Neutrophil (primary cell): ENCODE measurements around the gene KCNQ1.

ENCODE experiments used
- H3K27ac ChIP-seq: fragments of 200-600 bp; sonication (generic); 2 replicates; pipeline ENCODE4 v1.5.1; 2016; ENCODE audit warnings: mild to moderate bottlenecking, moderate library complexity
- H3K27me3 ChIP-seq: fragments of 200-600 bp; sonication (generic); 2 replicates; pipeline ENCODE4 v1.6.0; 2016; ENCODE audit warnings: mild to moderate bottlenecking
- H3K36me3 ChIP-seq: fragments of 200-600 bp; sonication (generic); 2 replicates; pipeline ENCODE4 v1.5.1; 2017
- H3K4me1 ChIP-seq, 2 experiments: fragments of 200-600 bp in 1 of 2; sonication (generic) in 1 of 2; 1 replicate in 1 of 2; 2 replicates in 1 of 2; pipeline versions ENCODE4 v1.5.1 to v1.6.1; 2013 to 2016; ENCODE audit warnings: low read depth in 1 of 2, low read length in 1 of 2, mild to moderate bottlenecking in 1 of 2, moderate library complexity in 1 of 2; ENCODE audit not compliant: control insufficient read depth in 1 of 2, insufficient read depth in 1 of 2
- H3K4me3 ChIP-seq, 2 experiments: fragments of 200-600 bp in 1 of 2; sonication (generic) in 1 of 2; 1 replicate in 1 of 2; 2 replicates in 1 of 2; pipeline ENCODE4 v1.5.1; 2013 to 2016; ENCODE audit warnings: low read depth in 1 of 2, low read length in 1 of 2, mild to moderate bottlenecking in 1 of 2, moderate library complexity in 1 of 2
- H3K9me3 ChIP-seq: fragments of 200-600 bp; sonication (generic); 2 replicates; pipeline ENCODE4 v1.5.1; 2016
- TF ChIP-seq, protein P1 (sequence below): fragments of 200-600 bp; sonication (generic); IDR thresholded peaks from 2 replicates; pipeline ENCODE4 v1.5.1; 2016; ENCODE audit warnings: antibody characterized with exemption

Gene KCNQ1

DNA sequence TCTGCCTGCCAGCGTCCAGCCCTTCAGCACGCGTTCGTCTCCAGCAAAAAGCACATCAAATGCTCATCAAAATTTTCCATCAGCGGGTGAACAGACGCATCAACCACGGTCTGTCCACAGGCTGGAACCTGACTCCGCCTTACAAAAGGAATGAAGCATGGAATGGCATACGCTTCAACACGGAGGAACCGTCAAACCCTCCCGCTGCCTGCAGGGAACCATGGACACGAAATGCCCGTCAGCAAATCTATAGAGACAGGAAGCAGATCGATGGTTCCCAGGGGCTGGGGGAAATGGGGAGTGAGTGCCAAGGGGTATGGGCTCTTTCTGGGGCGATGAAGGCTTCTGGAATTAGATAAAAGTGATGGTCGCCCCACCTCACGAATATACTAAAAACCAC, 28.0 kb upstream of the KCNQ1 start:
- no peaks in the 10 kb centered on the region for H3K36me3 ChIP-seq
- no peak overlapping the region for H3K27ac ChIP-seq
- H3K9me3 ChIP-seq: no peaks in the 10 kb centered on the region
- TF ChIP-seq, protein P1, sequence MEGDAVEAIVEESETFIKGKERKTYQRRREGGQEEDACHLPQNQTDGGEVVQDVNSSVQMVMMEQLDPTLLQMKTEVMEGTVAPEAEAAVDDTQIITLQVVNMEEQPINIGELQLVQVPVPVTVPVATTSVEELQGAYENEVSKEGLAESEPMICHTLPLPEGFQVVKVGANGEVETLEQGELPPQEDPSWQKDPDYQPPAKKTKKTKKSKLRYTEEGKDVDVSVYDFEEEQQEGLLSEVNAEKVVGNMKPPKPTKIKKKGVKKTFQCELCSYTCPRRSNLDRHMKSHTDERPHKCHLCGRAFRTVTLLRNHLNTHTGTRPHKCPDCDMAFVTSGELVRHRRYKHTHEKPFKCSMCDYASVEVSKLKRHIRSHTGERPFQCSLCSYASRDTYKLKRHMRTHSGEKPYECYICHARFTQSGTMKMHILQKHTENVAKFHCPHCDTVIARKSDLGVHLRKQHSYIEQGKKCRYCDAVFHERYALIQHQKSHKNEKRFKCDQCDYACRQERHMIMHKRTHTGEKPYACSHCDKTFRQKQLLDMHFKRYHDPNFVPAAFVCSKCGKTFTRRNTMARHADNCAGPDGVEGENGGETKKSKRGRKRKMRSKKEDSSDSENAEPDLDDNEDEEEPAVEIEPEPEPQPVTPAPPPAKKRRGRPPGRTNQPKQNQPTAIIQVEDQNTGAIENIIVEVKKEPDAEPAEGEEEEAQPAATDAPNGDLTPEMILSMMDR: no peak
- no peak overlapping the region for H3K4me3 ChIP-seq
- H3K27me3 ChIP-seq: peaks cover 10% of the 10 kb centered on the region
- H3K4me1 ChIP-seq: peaks cover 0 to 12% of the 10 kb centered on the region in 2 experiments

DNA sequence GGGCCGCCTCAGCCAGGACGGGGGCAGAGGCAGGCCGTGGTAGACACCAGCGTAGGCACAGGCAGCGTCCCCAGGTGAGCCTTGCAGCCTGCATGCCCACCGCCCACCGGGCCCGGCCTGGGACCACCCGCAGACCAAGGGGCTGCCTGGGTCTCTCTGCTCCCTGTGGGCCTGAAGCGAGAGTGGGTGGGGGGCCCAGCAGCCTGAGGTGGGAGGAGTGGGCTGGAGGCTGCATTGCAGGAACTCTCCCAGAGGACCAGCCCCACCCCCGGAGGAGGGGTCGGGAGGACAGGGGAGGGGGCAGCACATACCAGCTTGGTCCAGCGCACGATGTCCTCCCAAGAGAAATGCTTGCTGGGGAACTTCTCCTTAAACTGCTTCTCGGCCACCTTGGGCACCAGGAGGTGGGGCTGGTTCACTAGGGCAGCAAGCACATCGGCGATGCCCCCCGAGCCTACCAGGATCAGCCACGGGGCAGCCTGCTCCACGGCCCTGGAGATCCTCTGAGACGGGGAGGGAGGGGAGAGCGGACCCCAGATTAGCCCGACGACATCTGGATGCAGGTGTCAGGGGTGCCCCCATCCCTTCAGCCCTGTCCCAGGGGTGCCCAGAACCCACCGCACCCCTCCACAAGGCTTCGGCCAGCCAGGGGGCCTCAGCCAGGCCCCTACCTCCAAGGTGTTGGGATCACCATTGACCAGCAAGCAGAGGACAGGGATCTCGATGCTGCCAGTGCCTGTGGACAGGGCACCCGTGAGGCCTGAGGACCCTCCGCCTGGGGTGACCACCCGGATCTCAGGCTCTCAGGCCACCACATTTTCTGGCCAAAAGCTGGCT, 26.7 kb upstream of the KCNQ1 start:
- H3K36me3 ChIP-seq: no peaks in the 10 kb centered on the region
- no peak overlapping the region for H3K27ac ChIP-seq
- peaks cover 0 to 12% of the 10 kb centered on the region in 2 experiments for H3K4me1 ChIP-seq
- TF ChIP-seq, protein P1: no peak
- H3K9me3 ChIP-seq: no peaks in the 10 kb centered on the region
- no peak overlapping the region for H3K4me3 ChIP-seq
- H3K27me3 ChIP-seq: peaks cover 10% of the 10 kb centered on the region

DNA sequence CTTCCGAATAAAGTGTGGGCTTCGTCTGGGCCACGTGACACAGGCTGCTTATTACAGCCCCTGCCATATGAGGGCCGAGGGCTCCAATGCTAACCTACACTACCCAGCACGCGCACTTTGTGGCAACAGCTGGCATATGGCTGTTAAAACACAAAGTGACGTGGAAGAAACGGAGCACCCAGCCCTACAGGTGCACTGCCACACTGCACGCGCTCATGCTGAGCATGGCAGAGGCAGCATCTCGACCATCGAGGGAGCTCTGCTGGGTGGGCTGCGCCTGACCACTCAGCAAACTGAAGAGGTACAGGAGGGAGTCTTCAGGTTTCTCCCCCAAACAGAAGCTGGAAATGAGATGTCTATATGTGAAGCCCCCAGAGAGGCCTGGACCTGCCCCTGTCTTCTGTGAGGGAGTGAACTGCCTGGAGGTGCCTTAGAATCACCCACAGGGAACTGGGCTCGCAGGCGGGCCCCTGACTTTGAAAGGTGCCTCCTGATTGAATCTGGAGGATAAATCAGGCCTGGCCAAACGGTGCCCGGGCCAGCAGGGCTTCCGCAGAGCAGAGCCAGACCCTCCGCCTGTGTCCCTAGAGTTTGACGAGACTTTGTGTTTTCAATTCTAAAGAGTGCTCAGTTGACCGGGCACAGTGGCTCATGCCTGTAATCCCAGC, 26.0 kb upstream of the KCNQ1 start:
- Histone ChIP-seq H3K9me3 (no peaks in the 10 kb centered on the region), H3K36me3 (no peaks in the 10 kb centered on the region), H3K27ac (no peak overlapping the region), H3K4me1 (peaks cover 0 to 12% of the 10 kb centered on the region in 2 experiments), H3K4me3 (no peak overlapping the region), H3K27me3 (peaks cover 10% of the 10 kb centered on the region)
- TF ChIP-seq, protein P1: no peak

DNA sequence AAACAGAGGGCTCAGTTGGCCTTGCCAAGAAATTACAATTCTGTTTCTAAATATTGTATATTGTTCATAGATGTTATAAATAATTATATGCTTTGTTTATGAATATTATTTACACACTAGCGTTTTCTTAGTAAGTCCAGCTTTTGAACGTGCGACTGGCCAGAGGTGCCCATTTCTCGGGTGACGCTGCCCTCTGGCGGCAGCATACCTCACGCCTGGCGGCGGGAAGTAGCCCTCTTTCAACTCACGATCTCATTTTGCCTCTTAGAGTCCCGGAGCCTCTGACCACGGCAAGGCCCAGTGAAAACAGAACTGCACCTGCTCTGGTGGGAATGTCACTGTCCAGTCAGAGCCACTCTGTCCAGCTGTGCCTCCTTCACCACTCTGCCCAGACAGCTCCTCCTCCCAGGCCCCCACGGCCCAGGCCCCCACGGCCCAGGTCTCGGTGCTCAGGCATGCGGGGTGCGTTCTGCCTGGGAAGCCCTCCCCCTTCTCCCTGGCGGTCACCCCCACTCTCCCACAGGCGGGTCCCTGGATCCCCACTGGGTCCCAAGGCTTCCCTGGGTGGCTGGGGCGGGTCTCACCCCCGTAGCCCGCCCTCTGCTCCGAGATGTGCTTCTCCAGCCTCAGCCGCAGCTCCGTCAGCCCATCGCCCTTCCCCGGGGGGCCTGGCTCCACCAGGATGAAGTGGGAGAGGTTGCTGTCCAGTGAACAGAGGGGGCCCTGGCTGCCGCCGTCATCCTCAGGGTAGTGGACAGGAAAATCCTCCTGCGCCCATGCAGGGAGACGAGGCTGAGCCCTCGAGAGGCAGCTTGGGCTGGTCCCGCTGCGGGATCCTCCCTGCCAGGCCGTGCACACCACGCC, 24.9 kb upstream of the KCNQ1 start:
- H3K4me1 ChIP-seq: peaks cover 0 to 12% of the 10 kb centered on the region in 2 experiments
- no peaks in the 10 kb centered on the region for H3K9me3 ChIP-seq
- H3K27ac ChIP-seq: no peak overlapping the region

More for the DNA sequence above, 24.9 kb upstream of the KCNQ1 start:
- peaks cover 10% of the 10 kb centered on the region for H3K27me3 ChIP-seq
- TF ChIP-seq, protein P1: peak; percentile 74
- H3K36me3 ChIP-seq: no peaks in the 10 kb centered on the region
- no peak overlapping the region for H3K4me3 ChIP-seq
